GM19240 (cell line): Measurements from ENCODE around the gene FTCD.

ENCODE experiments used
- DNase-seq: peaks from one replicate; pipeline ENCODE4 v3.0.0; 2011; ENCODE audit warnings: low spot score; ENCODE audit not compliant: insufficient read length

Gene FTCD

DNA sequence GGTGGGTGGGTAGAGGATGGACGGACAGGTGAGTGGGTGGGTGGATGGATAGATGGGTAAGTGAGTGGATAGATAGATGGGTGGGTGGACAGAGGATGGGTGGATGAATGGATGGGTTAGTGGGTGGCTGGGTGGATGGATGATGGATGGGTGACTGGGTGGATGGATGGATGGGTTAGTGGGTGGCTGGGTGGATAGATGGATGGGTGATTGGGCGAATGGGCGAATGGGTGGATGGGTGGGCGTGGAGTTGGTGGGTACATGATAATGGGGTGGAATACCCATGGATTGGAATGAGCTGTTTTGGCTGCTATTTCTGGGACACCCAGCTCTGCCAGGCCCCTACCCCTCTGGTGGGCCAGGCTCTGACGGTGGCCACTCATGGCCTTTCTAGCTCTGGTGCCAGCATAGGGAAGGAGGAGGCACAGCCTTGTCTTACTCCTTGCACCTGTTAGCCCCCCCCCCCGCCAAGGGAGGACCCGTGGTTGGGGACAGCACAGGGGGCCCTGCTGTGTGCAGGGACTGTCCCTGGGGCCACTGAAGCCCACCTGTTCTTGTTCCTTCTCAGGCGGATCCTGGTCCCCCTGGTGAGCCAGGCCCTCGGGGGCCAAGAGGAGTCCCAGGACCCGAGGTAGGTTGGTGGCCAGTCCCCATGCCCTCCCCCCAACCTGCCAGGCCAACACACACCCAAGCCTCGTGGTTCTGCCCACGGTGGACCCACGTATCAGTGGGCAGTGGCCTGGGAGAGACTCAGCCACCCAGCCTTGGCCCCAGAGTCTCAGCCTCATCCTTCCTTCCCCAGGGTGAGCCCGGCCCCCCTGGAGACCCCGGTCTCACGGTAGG, 31.1 kb downstream of the FTCD start:
- DNase-seq = no peak

DNA sequence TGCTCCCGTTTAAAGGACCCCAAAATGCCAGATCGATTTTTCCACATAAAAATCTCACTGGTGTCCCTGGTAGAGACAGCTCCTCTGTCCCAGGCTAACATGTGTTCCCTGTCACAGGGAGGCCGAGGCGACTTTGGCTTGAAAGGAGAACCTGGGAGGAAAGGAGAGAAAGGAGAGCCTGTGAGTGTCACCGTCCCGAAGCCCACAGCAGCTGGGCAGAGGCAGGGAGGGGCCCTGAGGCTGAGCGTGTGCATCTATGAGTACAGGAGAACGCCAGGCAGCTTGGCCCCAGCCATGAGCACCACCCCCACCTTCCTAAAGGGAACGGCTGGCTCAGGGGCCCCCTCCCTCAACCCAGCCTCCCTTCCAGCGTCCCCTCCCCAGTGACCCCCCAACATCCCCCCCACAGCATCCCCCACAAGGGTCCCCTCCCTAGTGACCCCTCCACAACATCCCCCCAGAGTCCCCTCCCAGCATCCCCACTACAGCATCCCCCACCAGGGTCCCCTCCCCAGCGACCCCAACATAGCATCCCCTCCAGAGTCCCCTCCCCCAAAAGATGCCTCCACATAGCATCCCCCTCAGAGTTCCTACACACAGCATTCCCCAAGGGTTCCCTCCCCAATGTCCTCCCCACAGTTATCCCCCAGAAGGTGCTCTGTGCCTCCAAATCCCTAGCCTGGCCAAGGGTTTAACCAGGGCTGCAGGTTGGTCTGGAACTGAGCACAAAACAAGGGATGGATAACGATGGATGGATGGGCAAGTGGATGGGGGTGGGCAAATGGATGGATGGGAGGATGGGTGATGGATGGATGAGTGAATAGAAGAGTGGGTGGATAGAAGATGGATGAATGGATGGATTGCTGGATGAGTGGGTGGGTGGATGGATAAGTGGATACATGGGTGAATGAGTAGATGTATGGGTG, 32.4 kb downstream of the FTCD start:
- no peak for DNase-seq

- DNase-seq = no peak
Observed at GRCh38 chr21:46122237-46122671, 33.1 kb downstream of the FTCD start.

GRCh38 chr21:46121286-46122221, 33.8 kb downstream of the FTCD start:
- no peak for DNase-seq

GRCh38 chr21:46120301-46121285, 34.8 kb downstream of the FTCD start:
- no peak for DNase-seq

DNA sequence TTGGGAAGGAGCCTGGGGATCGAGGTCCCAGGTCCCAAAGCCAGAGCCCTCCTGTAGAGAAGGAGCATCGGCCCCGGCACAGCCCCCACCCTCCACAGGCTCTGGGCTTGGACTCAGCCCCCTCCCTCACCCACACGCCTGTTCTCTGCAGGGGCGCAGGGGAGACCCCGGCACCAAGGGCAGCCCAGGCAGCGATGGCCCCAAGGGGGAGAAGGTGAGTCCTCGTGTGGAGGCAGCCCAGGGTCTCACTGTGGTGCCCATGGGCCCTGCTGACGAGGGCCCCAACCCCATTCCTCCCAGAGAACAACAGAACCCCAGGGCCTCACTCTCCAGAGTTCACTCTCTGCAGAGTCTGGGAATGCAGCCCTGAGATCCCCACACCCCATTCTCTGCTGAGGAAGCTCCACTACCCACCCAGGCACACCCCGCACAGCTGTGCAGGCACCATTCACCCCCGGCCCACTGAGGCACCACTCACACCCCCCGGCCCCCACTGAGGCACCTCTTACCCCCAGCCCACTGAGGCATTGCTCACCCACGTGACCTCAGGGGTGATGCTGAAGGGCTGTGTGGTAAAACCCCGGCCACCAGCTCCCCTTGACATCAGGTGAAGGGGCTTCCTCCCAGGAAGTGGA, 35.6 kb downstream of the FTCD start:
- DNase-seq = no peak

DNA sequence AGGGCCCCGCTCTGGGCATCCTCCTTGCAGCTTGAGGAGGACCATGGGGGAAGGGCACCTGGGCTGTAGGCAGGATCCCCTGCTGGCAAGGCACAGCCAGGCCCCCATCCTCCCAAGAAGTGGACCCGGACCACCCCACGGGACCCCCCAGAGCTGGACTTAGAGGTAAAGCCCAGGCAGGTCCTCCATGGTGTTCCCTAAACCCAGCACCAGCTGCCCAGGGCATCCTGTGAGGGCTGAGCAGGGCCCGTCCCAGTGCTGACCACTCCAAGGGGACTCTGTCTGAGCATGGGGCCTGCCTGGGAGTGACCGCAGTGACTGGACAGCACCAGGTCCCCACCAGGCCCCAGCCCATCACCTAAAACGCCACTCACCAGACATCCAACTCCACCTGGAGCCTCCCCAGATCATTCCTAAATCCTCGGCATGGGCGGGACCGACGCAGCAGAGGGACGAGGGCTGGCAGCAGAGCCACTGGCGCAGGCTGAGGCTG, 36.2 kb downstream of the FTCD start:
- DNase-seq = no peak

DNA sequence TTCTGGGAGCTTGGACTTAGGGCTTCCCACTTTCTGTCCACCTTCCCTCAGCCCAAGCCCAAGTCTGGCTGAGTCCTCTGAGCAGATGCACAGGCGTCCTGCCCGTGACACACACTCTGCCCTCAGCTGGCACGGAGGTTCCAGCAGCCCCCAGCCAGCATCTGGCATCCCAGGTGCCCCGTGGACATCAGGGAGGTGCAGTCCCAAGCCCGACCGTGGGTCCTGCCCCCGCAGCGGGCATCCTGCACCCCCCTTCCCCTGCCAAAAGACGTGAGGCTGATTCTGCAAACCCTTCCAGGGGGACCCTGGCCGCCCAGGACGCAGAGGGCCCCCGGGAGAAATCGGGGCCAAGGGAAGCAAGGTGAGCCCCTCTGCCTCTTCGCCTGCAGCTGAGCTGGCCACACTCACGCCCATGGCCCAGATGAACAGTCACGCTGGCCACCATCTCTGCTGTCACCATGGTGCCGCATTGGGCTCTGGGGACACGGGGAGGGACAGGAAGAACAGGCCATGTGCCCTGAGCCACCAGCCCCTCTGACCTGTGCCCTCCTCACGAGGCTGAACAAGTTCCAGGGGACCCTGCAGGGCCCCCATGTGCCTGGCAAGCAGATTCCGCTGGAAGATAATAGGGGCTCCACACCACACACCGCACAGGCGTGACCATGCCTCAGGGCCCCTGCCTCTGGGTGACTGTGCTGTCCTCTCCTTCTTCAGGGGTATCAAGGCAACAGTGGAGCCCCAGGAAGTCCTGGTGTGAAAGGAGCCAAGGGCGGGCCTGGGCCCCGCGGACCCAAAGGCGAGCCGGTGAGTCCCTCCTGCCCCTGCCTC, 36.8 kb downstream of the FTCD start:
- no peak for DNase-seq

- no peak for DNase-seq
Observed at GRCh38 chr21:46117586-46118315, 37.6 kb downstream of the FTCD start.

DNA sequence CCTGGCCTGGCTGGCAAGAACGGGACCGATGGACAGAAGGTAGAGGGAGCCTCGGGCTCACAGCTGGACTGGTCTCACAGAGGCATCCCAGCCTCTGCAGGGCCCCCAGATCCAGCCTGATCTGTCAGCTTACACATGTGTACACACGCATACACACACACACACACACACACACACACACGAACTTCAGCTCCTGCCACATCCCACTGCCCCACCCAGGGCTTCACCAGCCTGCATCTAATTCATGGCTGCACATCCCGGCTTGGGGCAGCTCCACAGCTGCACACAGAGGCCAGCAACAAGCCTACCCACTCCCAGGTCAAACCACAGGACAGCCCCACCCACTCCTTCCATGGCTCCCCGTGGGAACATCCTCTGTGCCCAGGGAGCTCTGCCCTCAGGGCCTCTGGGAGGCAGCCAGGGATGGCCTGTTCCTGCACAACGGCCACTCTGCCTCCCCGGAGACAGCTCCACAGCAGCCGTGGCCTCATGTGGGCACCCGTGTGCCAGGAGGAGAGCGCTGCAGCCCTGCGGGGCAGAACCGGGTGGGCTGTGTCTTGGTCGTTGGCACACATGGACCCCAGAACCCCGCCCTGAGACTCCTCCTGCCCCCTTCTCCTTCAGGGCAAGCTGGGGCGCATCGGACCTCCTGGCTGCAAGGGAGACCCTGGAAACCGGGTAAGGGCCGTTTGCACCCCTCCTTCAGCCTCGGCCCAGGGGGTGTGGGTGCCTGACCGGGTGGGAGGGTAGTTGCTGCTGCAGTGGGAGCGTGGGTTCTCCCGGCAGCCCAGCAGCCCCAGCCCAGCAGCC, 38.4 kb downstream of the FTCD start:
- no peak for DNase-seq

- DNase-seq = no peak
Observed at GRCh38 chr21:46116189-46116775, 39.1 kb downstream of the FTCD start.

DNA sequence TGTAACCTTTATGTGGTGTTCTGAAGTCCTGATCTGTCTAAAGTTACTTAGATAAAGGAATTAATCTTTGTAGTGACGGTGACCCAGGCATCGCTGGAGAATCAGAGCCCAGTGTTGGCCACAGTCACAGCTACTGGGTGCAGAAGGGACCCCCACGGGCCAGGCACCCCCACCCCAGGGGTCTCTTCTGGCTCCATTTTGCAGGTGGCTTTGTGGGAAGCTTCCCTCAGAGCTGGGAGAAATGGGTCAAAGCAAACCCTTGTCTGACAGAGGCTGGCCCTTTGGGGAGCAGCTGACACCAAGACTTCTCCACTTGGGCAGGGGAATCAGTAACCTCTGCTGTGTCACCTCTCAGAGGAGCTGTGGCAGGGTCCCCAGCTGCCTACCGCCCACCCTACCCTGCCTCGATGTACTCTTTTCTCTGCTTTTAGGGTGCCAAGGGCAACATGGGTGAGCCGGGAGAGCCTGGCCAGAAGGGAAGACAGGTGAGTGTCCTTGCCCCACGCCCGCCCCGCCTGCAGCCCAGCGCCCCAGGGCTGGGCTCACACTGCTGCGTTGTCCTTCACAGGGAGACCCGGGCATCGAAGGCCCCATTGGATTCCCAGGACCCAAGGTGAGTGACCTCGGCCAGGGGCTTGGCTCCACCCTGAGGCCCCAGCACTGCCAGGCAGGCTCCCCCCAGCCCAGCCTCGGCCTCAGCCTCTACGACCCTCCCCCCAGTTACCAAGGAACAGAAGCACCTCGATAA, 39.8 kb downstream of the FTCD start:
- no peak for DNase-seq

- no peak for DNase-seq
Observed at GRCh38 chr21:46114963-46115362, 40.4 kb downstream of the FTCD start.

DNA sequence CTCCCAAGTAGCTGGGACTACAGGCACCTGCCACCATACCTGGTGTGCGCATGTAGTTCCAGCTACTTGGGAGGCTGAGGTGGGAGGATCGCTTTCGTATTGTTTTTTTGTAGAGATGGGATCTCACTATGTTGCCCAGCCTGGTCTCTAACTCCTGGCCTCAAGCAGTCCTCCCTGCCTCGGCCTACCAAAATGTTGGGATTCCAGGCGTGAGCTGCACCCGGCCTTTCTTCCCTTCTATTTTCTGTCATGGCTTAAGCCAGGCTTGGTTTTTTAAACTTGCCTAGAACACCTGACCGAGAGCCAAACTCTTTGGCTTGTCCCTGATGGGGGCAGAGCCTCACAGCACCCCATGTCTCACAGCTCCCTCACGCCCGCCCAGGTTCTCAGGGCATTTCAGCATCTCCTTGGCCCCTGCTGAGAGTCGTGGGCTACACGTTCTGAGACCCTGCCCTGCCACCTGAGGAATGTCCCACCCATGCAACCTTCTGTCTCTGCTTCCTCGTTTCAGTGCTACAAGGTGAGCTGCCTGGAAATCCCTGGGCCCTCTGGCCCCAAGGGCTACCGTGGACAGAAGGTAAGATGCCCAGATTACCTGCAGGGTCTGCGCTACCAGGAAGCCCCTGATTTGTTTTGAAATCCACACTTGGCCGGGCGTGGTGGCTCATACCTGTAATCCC, 41.7 kb downstream of the FTCD start:
- DNase-seq = no peak

DNA sequence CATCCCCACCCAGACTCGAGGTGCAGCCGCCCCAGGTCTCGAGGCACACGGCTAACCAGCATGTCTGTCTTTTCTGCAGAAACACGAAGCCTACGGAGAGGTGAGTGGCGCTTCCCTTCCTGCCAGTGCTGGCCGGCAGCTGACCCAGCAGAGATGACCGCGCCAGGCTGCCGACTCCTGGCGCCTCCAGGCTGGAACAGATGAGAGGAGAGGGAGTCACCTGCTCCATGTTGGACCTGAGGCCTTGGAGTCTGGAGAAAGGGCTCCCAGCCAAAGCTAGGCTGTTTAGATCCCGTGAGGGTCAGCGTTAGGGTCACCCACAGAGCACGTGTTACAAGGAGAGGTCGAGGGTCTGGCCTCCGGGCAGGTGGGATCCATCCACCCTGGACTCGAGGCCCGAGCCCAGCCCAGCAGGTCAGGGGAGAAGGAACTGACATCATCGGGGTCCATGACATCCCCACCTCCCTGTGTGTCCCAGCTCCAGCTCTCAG, 42.6 kb downstream of the FTCD start:
- DNase-seq = no peak
